Sigmoid colon (tissue), 7 donors: Measurements from ENCODE around the gene NME3. TPM values are rescaled to one million over a fixed set of nuclear protein-coding genes. Genes with fewer than 3 reads are reported as not detected.

Experiments used
- DNase-seq: peaks from one replicate; pipeline ENCODE4 v3.0.0-alpha.2; 2019
- H3K27ac ChIP-seq, 4 donors: fragments of 200-600 bp; sonication (generic); one replicate each; pipeline ENCODE4 v1.5.1; 2016 to 2019; ENCODE audit warnings: mild to moderate bottlenecking in 1 of 4
- H3K27me3 ChIP-seq, 3 donors: fragments of 200-600 bp; sonication (generic); one replicate each; pipeline ENCODE4 v1.5.1; 2019; ENCODE audit warnings: mild to moderate bottlenecking in 1 of 3
- H3K36me3 ChIP-seq, 4 donors: fragments of 200-600 bp; sonication (generic); one replicate each; pipeline ENCODE4 v1.5.1; 2016 to 2019
- H3K4me1 ChIP-seq, 4 donors: fragments of 200-600 bp; sonication (generic); one replicate each; pipeline ENCODE4 v1.5.1; 2017 to 2019
- H3K4me3 ChIP-seq, 4 donors: fragments of 200-600 bp; sonication (generic); one replicate each; pipeline ENCODE4 v1.5.1; 2017 to 2019; ENCODE audit warnings: mild to moderate bottlenecking in 2 of 4, moderate library complexity in 1 of 4
- H3K9me3 ChIP-seq, 4 donors: fragments of 200-600 bp in 3 of 4; sonication (generic) in 3 of 4; one replicate each; pipeline versions ENCODE4 v1.5.1 to v1.6.1; 2013 to 2019
- CTCF ChIP-seq, 4 experiments: fragments of 450-650 bp in 3 of 4; fragments of 200-600 bp in 1 of 4; IDR thresholded peaks; one replicate each; pipeline ENCODE4 v1.5.1; 2016 to 2019; ENCODE audit warnings: antibody characterized with exemption in 4 of 4, mild to moderate bottlenecking in 3 of 4, moderate library complexity in 2 of 4
- EP300 ChIP-seq, 4 donors: sonication (generic); formaldehyde crosslinking; IDR thresholded peaks; one replicate each; pipeline ENCODE4 v1.6.1; 2017; ENCODE audit warnings: antibody characterized with exemption in 4 of 4
- POLR2A ChIP-seq, 2 donors: fragments of 450-650 bp; IDR thresholded peaks; one replicate each; pipeline ENCODE4 v1.6.1; 2016; ENCODE audit warnings: antibody characterized with exemption in 2 of 2, mild to moderate bottlenecking in 2 of 2, moderate library complexity in 2 of 2
- POLR2AphosphoS5 ChIP-seq, 4 donors: sonication (generic); formaldehyde crosslinking; IDR thresholded peaks; one replicate each; pipeline ENCODE4 v1.6.1; 2017; ENCODE audit warnings: antibody characterized with exemption in 4 of 4
- WGBS, 2 donors: extraction: QIAGEN DNeasy Blood & Tissue Kit; methylation state at CpG; one replicate each; pipeline ENCODE4 v1.1.7; 2013; 5-methylcytosine and 5-hydroxymethylcytosine counted together
- intact Hi-C: fragments of 100-400 bp; cut with DNase I; formaldehyde crosslinking; loops from one replicate; pipeline ENCODE4 v1.15.1; 2023
- polyA plus RNA-seq, 3 donors: library from polyadenylated mRNA; stranded (reverse); fragments of 200-250 nt; gene quantifications; one replicate each; pipeline ENCODE4 v1.2.3, GENCODE V29; 2013
- total RNA-seq, 4 donors: library from RNA; depleted of rRNA; stranded (reverse); fragments of >200 nt; gene quantifications; one replicate each; pipeline ENCODE4 v1.1.0, GENCODE V29; 2016
- donor health status: healthy with polysubstance abuse.
- donor health status: Bipolar disorder and iron deficiency.
- donor health status: healthy.

Gene NME3
- total and polyA plus RNA-seq, 7 donors, result 32.4 to 152 (median 87.8) TPM

- Histone ChIP-seq H3K27me3 (no peaks in the 10 kb centered on the region), H3K9me3 (no peaks in the 10 kb centered on the region), H3K36me3 (peaks cover 29 to 73% (median 37%) of the 10 kb centered on the region in 4 donors), H3K4me3 (no peak overlapping the region), H3K27ac (no peak overlapping the region), H3K4me1 (no peaks in the 10 kb centered on the region)
- WGBS, 2 donors, result 91 to 92% methylated on average over 32 of the region's 32 CpGs
- TF ChIP-seq POLR2A (IDR thresholded peaks at IDR 0.05), result no peak
- TF ChIP-seq POLR2AphosphoS5 (IDR thresholded peaks at IDR 0.05), result no peak
- TF ChIP-seq CTCF (IDR thresholded peaks at IDR 0.05), result no peak
- no peak for TF ChIP-seq EP300 (IDR thresholded peaks at IDR 0.05)
- DNase-seq, result no peak
- intact Hi-C loops, result no loop called here
Measured at GRCh38 chr16:1743376-1744337, 27.7 kb downstream of the NME3 start.

GRCh38 chr16:1741553-1742165, 29.7 kb downstream of the NME3 start:
- peaks cover 14 to 53% (median 19%) of the 10 kb centered on the region in 4 donors for H3K36me3 ChIP-seq

GRCh38 chr16:1740781-1741490, 30.4 kb downstream of the NME3 start:
- no peaks in the 10 kb centered on the region for H3K27me3 ChIP-seq
- intact Hi-C loops, result no loop called here
- H3K4me3 ChIP-seq, result no peak overlapping the region
- TF ChIP-seq POLR2AphosphoS5 (IDR thresholded peaks at IDR 0.05) (no peak), POLR2A (IDR thresholded peaks at IDR 0.05) (no peak), CTCF (IDR thresholded peaks at IDR 0.05) (no peak), EP300 (IDR thresholded peaks at IDR 0.05) (no peak)
- no peak for DNase-seq
- peaks cover 14 to 46% (median 18%) of the 10 kb centered on the region in 4 donors for H3K36me3 ChIP-seq
- no peaks in the 10 kb centered on the region for H3K9me3 ChIP-seq
- 94 to 96% methylated on average over 30 of the region's 30 CpGs for WGBS, 2 donors
- H3K4me1 ChIP-seq, result no peaks in the 10 kb centered on the region
- no peak overlapping the region for H3K27ac ChIP-seq

More at GRCh38 chr16:1741553-1742165, 29.7 kb downstream of the NME3 start:
- Histone ChIP-seq H3K9me3 (no peaks in the 10 kb centered on the region), H3K27me3 (no peaks in the 10 kb centered on the region), H3K4me3 (no peak overlapping the region), H3K4me1 (no peaks in the 10 kb centered on the region), H3K27ac (no peak overlapping the region)
- intact Hi-C loops, result no loop called here
- no peak for DNase-seq
- 95 to 96% methylated on average over 19 of the region's 19 CpGs for WGBS, 2 donors
- TF ChIP-seq CTCF (IDR thresholded peaks at IDR 0.05) (no peak), EP300 (IDR thresholded peaks at IDR 0.05) (no peak), POLR2A (IDR thresholded peaks at IDR 0.05) (no peak), POLR2AphosphoS5 (IDR thresholded peaks at IDR 0.05) (no peak)

- no peak for DNase-seq
- TF ChIP-seq POLR2A (IDR thresholded peaks at IDR 0.05) (no peak), CTCF (IDR thresholded peaks at IDR 0.05) (no peak), EP300 (IDR thresholded peaks at IDR 0.05) (no peak), POLR2AphosphoS5 (IDR thresholded peaks at IDR 0.05) (no peak)
- no peaks in the 10 kb centered on the region for H3K9me3 ChIP-seq
- H3K4me1 ChIP-seq, result no peaks in the 10 kb centered on the region
- H3K36me3 ChIP-seq, result peaks cover 13 to 39% (median 15%) of the 10 kb centered on the region in 4 donors
- no peaks in the 10 kb centered on the region for H3K27me3 ChIP-seq
- H3K27ac ChIP-seq, result no peak overlapping the region
- WGBS, 2 donors, result 97 to 98% methylated on average over 33 of the region's 33 CpGs
- H3K4me3 ChIP-seq, result no peak overlapping the region
- intact Hi-C loops, result no loop called here
Measured at GRCh38 chr16:1740234-1740633, 31.1 kb downstream of the NME3 start.
